WERI-Rb-1 (cell line): ENCODE measurements around the gene PRR36.

Experiments
- DNase-seq: peaks from one replicate; pipeline ENCODE4 v3.0.0-alpha.2; 2020
- H3K27ac ChIP-seq: fragments of 250-450 bp; sonication (Bioruptor Pico); 2 replicates; pipeline ENCODE4 v1.5.1; 2020; ENCODE audit warnings: mild to moderate bottlenecking, moderate library complexity
- H3K27me3 ChIP-seq: fragments of 250-450 bp; sonication (Bioruptor Pico); 2 replicates; pipeline ENCODE4 v1.5.1; 2021; ENCODE audit warnings: mild to moderate bottlenecking, low read depth, moderate library complexity; ENCODE audit not compliant: insufficient read depth, severe bottlenecking
- H3K36me3 ChIP-seq: fragments of 250-450 bp; sonication (Bioruptor Pico); 2 replicates; pipeline ENCODE4 v1.5.1; 2020; ENCODE audit warnings: mild to moderate bottlenecking, moderate library complexity
- H3K4me3 ChIP-seq: 2 replicates; pipeline ENCODE4 v1.5.1; 2011; ENCODE audit warnings: low read depth, mild to moderate bottlenecking, control low read depth, low read length
- H3K9me3 ChIP-seq: fragments of 250-450 bp; sonication (Bioruptor Pico); 2 replicates; pipeline ENCODE4 v1.5.1; 2021; ENCODE audit warnings: mild to moderate bottlenecking, moderate library complexity; ENCODE audit not compliant: severe bottlenecking
- CTCF ChIP-seq: IDR thresholded peaks from 2 replicates; pipeline ENCODE4 v1.5.1; 2011; ENCODE audit warnings: low read depth, mild to moderate bottlenecking, control low read depth, inconsistent platforms, low read length

Gene PRR36

GRCh38 chr19:7909471-7910067 is 35.4 kb upstream of the PRR36 start:
- Histone ChIP-seq H3K36me3 (peaks cover 55% of the 10 kb centered on the region), H3K9me3 (no peaks in the 10 kb centered on the region), H3K27me3 (no peaks in the 10 kb centered on the region), H3K4me3 (no peak overlapping the region), H3K27ac (no peak overlapping the region)
- no peak for DNase-seq
- no peak for TF ChIP-seq CTCF

- no peak for TF ChIP-seq CTCF
- Histone ChIP-seq H3K9me3 (no peaks in the 10 kb centered on the region), H3K27ac (no peak overlapping the region), H3K27me3 (no peaks in the 10 kb centered on the region), H3K36me3 (peaks cover 56% of the 10 kb centered on the region), H3K4me3 (no peak overlapping the region)
- DNase-seq, result no peak
These were observed 34.7 kb upstream of the PRR36 start for GRCh38 chr19:7908742-7909461.

- H3K4me3 ChIP-seq, result no peak overlapping the region
- TF ChIP-seq CTCF, result 0 out of 2 replicates have a peak, but pooled peaks have one; percentile 0
- no peaks in the 10 kb centered on the region for H3K9me3 ChIP-seq
- H3K27me3 ChIP-seq, result no peaks in the 10 kb centered on the region
- no peak overlapping the region for H3K27ac ChIP-seq
- no peak for DNase-seq
- H3K36me3 ChIP-seq, result peaks cover 56% of the 10 kb centered on the region
These were observed 34.0 kb upstream of the PRR36 start for GRCh38 chr19:7908078-7908699.

- no peaks in the 10 kb centered on the region for H3K9me3 ChIP-seq
- no peak overlapping the region for H3K4me3 ChIP-seq
- peaks cover 53% of the 10 kb centered on the region for H3K36me3 ChIP-seq
- no peak overlapping the region for H3K27ac ChIP-seq
- DNase-seq, result no peak
- no peak for TF ChIP-seq CTCF
- no peaks in the 10 kb centered on the region for H3K27me3 ChIP-seq
These were observed 33.4 kb upstream of the PRR36 start for GRCh38 chr19:7907544-7907943.

GRCh38 chr19:7907122-7907521 is 32.9 kb upstream of the PRR36 start:
- Histone ChIP-seq H3K9me3 (no peaks in the 10 kb centered on the region), H3K27me3 (no peaks in the 10 kb centered on the region), H3K36me3 (peaks cover 51% of the 10 kb centered on the region), H3K4me3 (no peak overlapping the region), H3K27ac (no peak overlapping the region)
- TF ChIP-seq CTCF, result no peak
- no peak for DNase-seq
